ENCODE data around the gene NECAB3.
"Not testable (repeated sequence)": the region's sequence is repeated elsewhere in the genome, so short reads cannot be mapped to it uniquely, and the experiment has no call there.

The NECAB3 gene

GRCh38 chr20:33650111-33650752 lies 24.0 kb downstream of the NECAB3 start:
- DNase-seq (ENCODE audit: low read depth in 3 of 3): no peak

DNA sequence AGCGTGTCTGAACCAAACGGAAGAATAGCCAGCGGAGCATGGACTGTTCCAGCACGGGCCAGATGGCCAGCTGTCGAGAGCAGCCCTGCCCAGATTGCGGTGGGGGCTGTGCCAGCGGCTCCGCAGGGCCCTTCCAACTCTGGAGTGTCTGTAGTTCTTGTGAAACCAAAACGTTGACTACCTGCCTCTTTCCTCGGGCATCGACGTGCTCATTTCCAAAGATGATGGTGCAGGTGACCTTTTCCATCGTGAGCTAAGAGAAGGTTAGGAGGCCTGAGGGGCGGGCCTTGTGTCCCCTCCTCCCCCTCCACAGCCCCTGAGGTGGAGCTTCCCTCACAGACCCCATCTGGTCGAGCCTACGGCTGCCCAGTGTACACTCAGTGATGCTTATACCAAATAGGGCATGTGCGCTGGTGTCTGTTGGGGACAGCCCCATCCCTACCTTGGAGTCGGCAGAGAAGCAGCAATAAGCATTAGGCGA lies 25.0 kb downstream of the NECAB3 start:
- no peak for DNase-seq (ENCODE audit: low read depth in 3 of 3)

- no peak for DNase-seq (ENCODE audit: low read depth in 3 of 3)
These were observed 25.7 kb downstream of the NECAB3 start for GRCh38 chr20:33648396-33649004.

GRCh38 chr20:33647603-33648395 lies 26.4 kb downstream of the NECAB3 start:
- DNase-seq (ENCODE audit: low read depth in 3 of 3): no peak

DNA sequence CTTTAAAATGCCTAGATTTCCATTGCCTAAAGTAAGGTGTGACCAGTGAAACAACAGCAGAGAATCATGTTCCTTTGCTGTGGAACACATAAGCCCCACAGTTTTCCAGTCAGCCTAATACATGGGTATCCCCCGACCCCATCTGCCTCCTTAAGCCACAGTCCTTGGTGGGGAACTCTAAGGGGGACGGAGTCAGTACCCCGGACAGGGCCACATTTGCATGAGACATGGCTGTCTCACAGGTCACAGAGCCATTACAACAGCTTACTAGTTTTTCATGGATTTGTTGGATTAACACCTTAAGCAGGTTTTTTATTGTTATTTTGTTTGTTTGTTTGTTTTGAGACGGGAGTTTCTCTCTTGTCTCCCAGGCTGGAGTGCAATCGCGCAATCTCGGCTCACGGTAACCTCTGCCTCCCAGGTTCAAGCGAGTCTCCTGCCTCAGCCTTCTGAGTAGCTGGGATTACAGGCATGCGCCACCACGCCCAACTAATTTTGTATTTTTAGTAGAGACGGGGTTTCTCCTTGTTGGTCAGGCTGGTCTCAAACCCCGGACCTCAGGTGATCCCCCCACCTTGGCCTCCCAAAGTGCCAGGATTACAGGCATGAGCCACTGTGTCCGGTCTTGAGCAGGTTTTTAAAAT lies 27.1 kb downstream of the NECAB3 start:
- not testable (repeated sequence) for DNase-seq (ENCODE audit: low read depth in 3 of 3)

- no peak for DNase-seq (ENCODE audit: low read depth in 3 of 3)
These were observed 28.0 kb downstream of the NECAB3 start for GRCh38 chr20:33646191-33646590.

DNA sequence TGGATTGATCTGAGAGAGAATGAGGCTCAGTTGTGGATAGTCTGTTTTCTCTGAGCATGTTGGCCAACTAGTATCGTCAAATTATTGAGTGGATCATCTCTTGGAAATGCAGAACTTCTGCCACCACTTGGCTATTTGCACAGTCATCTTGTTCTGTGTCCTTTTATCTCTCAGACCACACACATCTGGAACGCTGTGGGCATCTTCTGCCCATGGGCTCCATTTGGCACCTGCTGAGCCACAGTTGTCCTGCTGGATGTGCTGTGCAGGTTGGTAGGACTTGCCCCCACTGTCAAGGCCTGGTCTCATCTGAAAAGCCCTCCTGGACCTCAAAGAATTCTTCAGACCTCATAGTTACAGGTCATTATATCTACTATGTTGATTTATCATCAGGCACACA lies 28.8 kb downstream of the NECAB3 start:
- DNase-seq (ENCODE audit: low read depth in 3 of 3): no peak

- DNase-seq (ENCODE audit: low read depth in 3 of 3): no peak
These were observed 29.2 kb downstream of the NECAB3 start for GRCh38 chr20:33645072-33645358.

- no peak for DNase-seq (ENCODE audit: low read depth in 3 of 3)
These were observed 29.7 kb downstream of the NECAB3 start for GRCh38 chr20:33644313-33645071.

DNA sequence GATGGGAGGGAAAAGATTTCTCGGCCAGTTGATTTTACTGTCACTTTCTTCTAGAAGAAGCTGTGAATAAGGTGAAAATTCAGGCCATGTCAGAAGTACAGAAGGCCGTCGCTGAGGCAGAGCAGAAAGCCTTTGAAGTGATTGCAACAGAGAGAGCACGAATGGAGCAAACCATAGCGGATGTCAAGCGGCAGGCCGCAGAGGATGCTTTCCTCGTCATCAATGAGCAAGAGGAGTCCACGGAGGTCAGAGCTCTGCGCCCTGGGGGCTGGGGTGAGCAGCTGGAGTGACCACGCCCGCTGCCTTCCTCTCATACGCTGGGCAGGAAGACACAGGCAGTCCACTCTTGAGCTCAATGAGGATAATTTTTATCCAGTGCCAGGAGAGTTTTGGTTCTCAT lies 33.9 kb downstream of the NECAB3 start:
- no peak for DNase-seq (ENCODE audit: low read depth in 3 of 3)

DNA sequence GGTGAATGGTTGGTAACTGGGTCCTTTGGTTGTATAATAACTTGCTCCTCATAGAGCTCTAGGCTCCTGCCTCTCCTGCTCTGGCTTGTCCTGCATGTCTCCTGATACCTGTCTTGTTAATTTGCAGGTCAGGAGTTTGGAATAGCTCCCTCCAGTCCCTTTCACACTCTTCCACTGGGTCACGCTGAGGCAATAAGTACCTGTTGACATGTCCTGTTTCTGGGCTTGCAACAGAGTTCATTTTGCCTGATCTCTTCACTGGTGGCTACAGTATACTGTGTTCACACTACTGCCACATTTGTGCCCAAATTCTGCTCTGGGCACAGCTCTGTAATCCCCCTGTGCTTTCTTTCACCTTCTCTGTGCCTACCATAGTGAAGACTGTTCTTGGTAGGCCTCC lies 37.5 kb downstream of the NECAB3 start:
- DNase-seq (ENCODE audit: low read depth in 3 of 3): no peak

GRCh38 chr20:33635341-33635740 lies 38.9 kb downstream of the NECAB3 start:
- DNase-seq (ENCODE audit: low read depth in 3 of 3): no peak

DNA sequence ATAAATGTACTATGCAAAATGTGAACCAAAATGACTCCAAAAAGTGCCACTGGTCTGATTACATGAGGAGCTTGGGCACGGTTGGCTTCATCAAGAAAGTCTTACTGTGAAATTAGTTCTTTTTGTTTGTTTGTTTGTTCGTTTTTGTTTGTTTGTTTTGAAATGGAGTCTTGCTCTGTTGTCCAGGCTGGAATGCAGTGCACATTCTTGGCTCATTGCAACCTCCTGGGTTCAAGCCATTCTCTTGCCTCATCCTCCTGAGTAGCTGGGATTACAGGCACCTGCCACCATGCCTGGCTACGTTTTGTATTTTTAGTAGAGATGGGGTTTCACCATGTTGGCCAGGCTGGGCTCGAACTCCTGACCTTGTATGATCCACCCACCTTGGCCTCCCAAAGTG lies 42.3 kb downstream of the NECAB3 start:
- DNase-seq (ENCODE audit: low read depth in 3 of 3): not testable (repeated sequence)

GRCh38 chr20:33630507-33630906 lies 43.7 kb downstream of the NECAB3 start:
- no peak for DNase-seq (ENCODE audit: low read depth in 3 of 3)

GRCh38 chr20:33629979-33630378 lies 44.2 kb downstream of the NECAB3 start:
- DNase-seq (ENCODE audit: low read depth in 3 of 3): no peak

DNA sequence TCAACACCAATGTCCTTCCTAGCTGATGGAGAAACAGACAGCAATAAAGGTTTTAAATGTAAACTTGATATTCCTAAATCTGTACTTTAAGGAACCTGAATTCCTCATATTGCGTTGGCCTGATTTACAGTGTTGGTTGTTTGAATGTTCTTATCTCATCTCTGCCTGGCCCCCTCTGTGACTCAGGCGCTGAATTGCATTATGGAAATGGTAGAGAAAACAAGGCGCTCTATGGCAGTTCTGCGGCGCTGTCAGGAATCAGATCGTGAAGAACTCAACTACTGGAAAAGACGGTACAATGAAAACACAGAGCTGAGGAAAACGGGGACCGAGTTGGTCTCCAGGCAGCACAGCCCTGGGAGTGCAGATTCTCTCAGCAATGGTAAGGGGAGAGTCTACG lies 44.7 kb downstream of the NECAB3 start:
- DNase-seq (ENCODE audit: low read depth in 3 of 3): no peak

GRCh38 chr20:33627577-33628216 lies 46.5 kb downstream of the NECAB3 start:
- no peak for DNase-seq (ENCODE audit: low read depth in 3 of 3)

DNA sequence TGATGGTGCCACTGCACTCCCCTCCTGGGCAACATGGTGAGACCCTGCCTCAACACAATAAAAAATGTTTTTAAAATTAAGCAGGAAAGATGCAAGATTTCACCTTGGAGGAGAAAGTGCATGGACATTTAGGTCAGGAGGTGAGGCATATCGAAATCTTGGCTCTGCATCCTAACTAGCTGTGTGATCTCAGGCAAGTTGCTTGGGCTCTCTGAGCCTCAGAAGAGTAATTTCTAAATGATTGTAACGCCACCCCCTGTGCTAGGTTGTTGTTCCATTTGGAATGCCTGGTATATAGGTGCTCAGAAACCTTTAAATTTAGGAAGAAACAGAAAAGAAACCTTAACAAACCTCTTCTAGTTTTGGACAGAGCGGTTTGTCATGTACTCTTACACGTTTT lies 48.0 kb downstream of the NECAB3 start:
- no peak for DNase-seq (ENCODE audit: low read depth in 3 of 3)

DNA sequence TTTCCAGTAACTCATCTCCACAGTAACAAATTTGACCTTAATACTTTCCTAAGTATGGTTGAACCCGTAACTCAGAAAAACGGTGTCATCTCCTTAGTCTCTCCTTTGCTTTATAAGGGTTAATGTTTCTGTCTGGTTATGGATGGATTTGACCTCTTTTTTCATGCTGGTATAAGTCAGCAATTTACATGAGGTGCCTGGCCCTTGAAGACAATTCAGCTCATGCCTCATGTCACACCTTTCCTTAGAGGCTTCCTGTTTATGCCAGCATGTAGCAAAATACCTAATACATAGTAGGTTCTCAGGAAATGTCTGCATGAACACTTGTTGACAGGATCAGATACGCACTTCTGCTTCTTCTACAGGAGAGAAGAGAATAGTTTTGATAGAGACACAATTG lies 49.8 kb downstream of the NECAB3 start:
- DNase-seq (ENCODE audit: low read depth in 3 of 3): no peak

DNA sequence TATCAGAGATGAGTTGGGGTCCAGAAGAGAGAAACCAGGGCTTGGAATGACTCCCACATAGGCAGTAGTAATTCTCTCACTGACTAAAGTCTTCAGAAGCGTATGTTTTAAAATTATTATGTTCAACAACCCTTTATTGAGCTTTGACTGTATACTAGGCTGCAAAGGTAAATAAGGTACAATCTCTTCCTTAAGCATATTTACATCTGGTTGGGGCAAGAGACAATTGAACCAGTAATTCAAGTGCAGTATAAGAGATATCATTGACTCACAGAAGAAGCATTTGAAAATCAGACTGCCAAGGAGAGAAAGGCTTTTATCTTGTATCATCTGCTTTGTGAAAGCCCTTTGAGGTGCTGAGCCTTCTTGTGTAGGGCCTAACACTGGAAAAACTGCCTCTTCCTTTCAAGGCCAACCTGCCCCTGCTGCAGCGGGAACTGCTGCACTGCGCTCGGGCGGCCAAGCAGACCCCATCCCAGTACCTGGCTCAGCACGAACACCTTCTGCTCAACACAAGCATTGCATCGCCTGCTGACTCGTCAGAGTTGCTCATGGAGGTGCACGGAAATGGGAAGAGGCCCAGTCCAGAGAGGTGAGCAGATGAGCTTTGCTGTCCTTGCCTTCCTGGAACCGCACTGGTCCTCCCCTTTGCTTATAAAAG lies 51.4 kb downstream of the NECAB3 start:
- DNase-seq (ENCODE audit: low read depth in 3 of 3): no peak
